H9 (cell line): ENCODE results near the gene ASPN. TPM values are rescaled to one million over a fixed set of nuclear protein-coding genes. Genes with fewer than 3 reads are reported as not detected.

Experiments
- DNase-seq: peaks from one replicate; pipeline ENCODE4 v3.0.0-alpha.2; 2017
- H2AFZ ChIP-seq: one replicate; pipeline ENCODE4 v1.6.1; 2013; ENCODE audit warnings: mild to moderate bottlenecking, low read length, control low read depth, moderate library complexity
- H2AK5ac ChIP-seq: 2 replicates; pipeline ENCODE4 v1.6.1; 2013; ENCODE audit warnings: low read length, control low read depth, mixed read lengths; ENCODE audit not compliant: insufficient read length
- H2BK120ac ChIP-seq: one replicate; pipeline ENCODE4 v1.6.1; 2013; ENCODE audit warnings: low read depth, mild to moderate bottlenecking, low read length, control low read depth, inconsistent platforms; ENCODE audit not compliant: poor library complexity, severe bottlenecking
- H2BK12ac ChIP-seq: 2 replicates; pipeline ENCODE4 v1.6.1; 2013; ENCODE audit warnings: low read length, control low read depth, mixed read lengths, low read depth; ENCODE audit not compliant: insufficient read length
- H2BK15ac ChIP-seq: 2 replicates; pipeline ENCODE4 v1.6.1; 2013; ENCODE audit warnings: low read depth, low read length, control low read depth
- H2BK20ac ChIP-seq: one replicate; pipeline ENCODE4 v1.6.1; 2013; ENCODE audit warnings: low read depth, mild to moderate bottlenecking, low read length, control low read depth, inconsistent platforms; ENCODE audit not compliant: poor library complexity, severe bottlenecking
- H2BK5ac ChIP-seq: 2 replicates; pipeline ENCODE4 v1.6.1; 2013; ENCODE audit warnings: low read length, control low read depth, mixed read lengths; ENCODE audit not compliant: insufficient read length
- H3K14ac ChIP-seq: 2 replicates; pipeline ENCODE4 v1.6.1; 2013; ENCODE audit warnings: low read length, control low read depth; ENCODE audit not compliant: insufficient read depth
- H3K18ac ChIP-seq: 2 replicates; pipeline ENCODE4 v1.6.1; 2013; ENCODE audit warnings: low read depth, mild to moderate bottlenecking, mixed read lengths, low read length, control low read depth; ENCODE audit not compliant: insufficient read length
- H3K23ac ChIP-seq: 2 replicates; pipeline ENCODE4 v1.6.1; 2013; ENCODE audit warnings: low read length, control low read depth, mixed read lengths, low read depth; ENCODE audit not compliant: insufficient read length
- H3K23me2 ChIP-seq: 2 replicates; pipeline ENCODE4 v1.6.1; 2013; ENCODE audit warnings: low read depth, mild to moderate bottlenecking, mixed read lengths, low read length, control low read depth; ENCODE audit not compliant: insufficient read length, poor library complexity, severe bottlenecking
- H3K27ac ChIP-seq: 2 replicates; pipeline ENCODE4 v1.5.1; 2013; ENCODE audit warnings: low read length, control low read depth, mixed read lengths, low read depth; ENCODE audit not compliant: insufficient read length
- H3K27me3 ChIP-seq: 2 replicates; pipeline ENCODE4 v1.6.1; 2013; ENCODE audit warnings: low read length, control low read depth, inconsistent platforms; ENCODE audit not compliant: insufficient read depth
- H3K4ac ChIP-seq: 2 replicates; pipeline ENCODE4 v1.6.1; 2013; ENCODE audit warnings: low read depth, mild to moderate bottlenecking, control low read depth, inconsistent platforms, low read length, moderate library complexity
- H3K4me1 ChIP-seq: 2 replicates; pipeline ENCODE4 v1.6.1; 2013; ENCODE audit warnings: low read length, control low read depth, inconsistent platforms; ENCODE audit not compliant: insufficient read depth
- H3K4me2 ChIP-seq: 2 replicates; pipeline ENCODE4 v1.6.1; 2013; ENCODE audit warnings: low read length, control low read depth, mixed read lengths; ENCODE audit not compliant: insufficient read length, insufficient read depth
- H3K56ac ChIP-seq: 2 replicates; pipeline ENCODE4 v1.6.1; 2013; ENCODE audit warnings: low read depth, mild to moderate bottlenecking, mixed read lengths, low read length, control low read depth; ENCODE audit not compliant: insufficient read length
- H3K79me1 ChIP-seq: 2 replicates; pipeline ENCODE4 v1.6.1; 2013; ENCODE audit warnings: low read depth, mild to moderate bottlenecking, moderate library complexity, low read length, control low read depth, inconsistent platforms; ENCODE audit not compliant: insufficient read depth, poor library complexity, severe bottlenecking
- H3K79me2 ChIP-seq: 2 replicates; pipeline ENCODE4 v1.6.1; 2013; ENCODE audit warnings: low read length, control low read depth, inconsistent platforms; ENCODE audit not compliant: insufficient read depth
- H3K9ac ChIP-seq: 2 replicates; pipeline ENCODE4 v1.6.1; 2013; ENCODE audit warnings: low read length, control low read depth, mixed read lengths; ENCODE audit not compliant: insufficient read length; ENCODE audit errors: extremely low read depth
- H3K9me3 ChIP-seq: one replicate; pipeline ENCODE4 v1.6.1; 2013; ENCODE audit warnings: low read depth, low read length, inconsistent platforms; ENCODE audit not compliant: control insufficient read depth
- H3T11ph ChIP-seq: one replicate; pipeline ENCODE4 v1.6.1; 2013; ENCODE audit warnings: mild to moderate bottlenecking, low read length, control low read depth, inconsistent platforms
- H4K20me1 ChIP-seq: one replicate; pipeline ENCODE4 v1.6.1; 2013; ENCODE audit not compliant: control insufficient read depth, insufficient read length, insufficient read depth
- H4K5ac ChIP-seq: 2 replicates; pipeline ENCODE4 v1.6.1; 2013; ENCODE audit warnings: low read depth, mild to moderate bottlenecking, mixed read lengths, low read length, control low read depth; ENCODE audit not compliant: insufficient read length
- H4K8ac ChIP-seq: replicated peaks from 2 replicates; pipeline ENCODE4 v1.6.1; 2013; ENCODE audit warnings: low read length, control low read depth, mixed read lengths, low read depth; ENCODE audit not compliant: insufficient read length
- H4K91ac ChIP-seq: 2 replicates; pipeline ENCODE4 v1.6.1; 2013; ENCODE audit warnings: low read depth, mild to moderate bottlenecking, moderate library complexity, mixed read lengths, low read length, control low read depth; ENCODE audit not compliant: insufficient read length
- H3K27ac Mint-ChIP-seq, 3 experiments: 2 replicates in 2 of 3; 3 replicates in 1 of 3; pipeline ENCODE4 v1.8.0; 2020 to 2021; ENCODE audit warnings: mixed read lengths in 3 of 3, mild to moderate bottlenecking in 1 of 3, moderate library complexity in 1 of 3
- H3K27me3 Mint-ChIP-seq: 2 replicates; pipeline ENCODE4 v1.8.0; 2021; ENCODE audit warnings: low read depth, mild to moderate bottlenecking, moderate library complexity, mixed read lengths
- H3K36me3 Mint-ChIP-seq, 3 experiments: 2 replicates in 2 of 3; 3 replicates in 1 of 3; pipeline ENCODE4 v1.8.0; 2020 to 2021; ENCODE audit warnings: low read depth in 3 of 3, mixed read lengths in 3 of 3; ENCODE audit not compliant: insufficient read depth in 1 of 3
- H3K4me1 Mint-ChIP-seq, 2 experiments: 2 replicates each; pipeline ENCODE4 v1.8.0; 2020; ENCODE audit warnings: mixed read lengths in 2 of 2
- H3K4me3 Mint-ChIP-seq, 2 experiments: 2 replicates in 1 of 2; 3 replicates in 1 of 2; pipeline ENCODE4 v1.8.0; 2020 to 2021; ENCODE audit warnings: mild to moderate bottlenecking in 2 of 2, mixed read lengths in 2 of 2, moderate library complexity in 1 of 2
- H3K9me3 Mint-ChIP-seq, 2 experiments: 2 replicates in 1 of 2; 3 replicates in 1 of 2; pipeline ENCODE4 v1.8.0; 2020; ENCODE audit warnings: mild to moderate bottlenecking in 2 of 2, mixed read lengths in 2 of 2, moderate library complexity in 1 of 2
- CTCF ChIP-seq: fragments of 200-600 bp; sonication (generic); conservative IDR thresholded peaks from 3 replicates; pipeline ENCODE4 v1.8.0; 2021; ENCODE audit warnings: antibody characterized with exemption, mild to moderate bottlenecking
- WGBS: extraction: QIAGEN DNeasy Blood & Tissue Kit; methylation state at CpG from one replicate; pipeline ENCODE4 v1.1.7; 2013; ENCODE audit warnings: missing lambda C conversion rate, low lambda C conversion rate, mixed read lengths; ENCODE audit not compliant: insufficient read length; ENCODE audit errors: extremely low coverage; 5-methylcytosine and 5-hydroxymethylcytosine counted together
- total RNA-seq: library from RNA; stranded (reverse); gene quantifications from 2 replicates; pipeline ENCODE4 v1.2.1, GENCODE V29; 2021

ASPN gene
- total RNA-seq, 1 experiment from 2014 or later: not detected

DNA sequence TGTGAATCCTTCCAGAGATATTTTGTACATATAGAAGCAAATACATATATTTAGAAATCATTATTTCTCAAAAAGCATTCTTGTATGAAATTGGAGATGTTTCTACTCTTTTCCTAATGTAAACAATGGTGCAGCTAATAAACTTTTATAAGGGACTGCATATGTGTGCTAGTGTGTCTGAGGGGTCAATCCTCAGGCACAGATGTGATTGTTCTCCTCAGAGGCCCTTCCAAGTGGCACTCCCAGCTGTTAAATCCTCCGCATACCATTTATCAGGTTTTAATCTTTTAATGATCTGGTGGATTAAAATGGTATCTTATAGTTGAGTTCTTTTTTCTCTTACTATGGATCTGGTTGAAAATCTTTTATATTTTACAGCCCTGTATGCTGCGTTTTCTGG lies 52.5 kb downstream of the ASPN start:
- Histone ChIP-seq H3K27ac (no peak overlapping the region), H3K18ac (no peak overlapping the region), H4K8ac (no peak overlapping the region), H2AK5ac (no peak overlapping the region), H3K9ac (no peak overlapping the region), H2BK20ac (no peak overlapping the region), H3K4ac (no peak overlapping the region), H3K9me3 (no peaks in the 10 kb centered on the region), H3K56ac (no peak overlapping the region), H2BK15ac (no peak overlapping the region), H4K91ac (no peak overlapping the region), H3K23me2 (no peaks in the 10 kb centered on the region), H2BK120ac (no peak overlapping the region), H3K4me1 (no peaks in the 10 kb centered on the region), H3T11ph (no peak overlapping the region), H3K4me2 (no peak overlapping the region), H4K5ac (no peak overlapping the region), H2BK12ac (no peak overlapping the region), H3K27me3 (no peaks in the 10 kb centered on the region), H3K14ac (no peak overlapping the region), H3K79me2 (no peaks in the 10 kb centered on the region), H3K79me1 (no peaks in the 10 kb centered on the region), H4K20me1 (no peaks in the 10 kb centered on the region), H2AFZ (no peak overlapping the region), H2BK5ac (no peak overlapping the region), H3K23ac (no peak overlapping the region)
- no CpG with 5 or more reads among the region's 2 CpGs for WGBS
- Mint-ChIP-seq H3K4me3 (no peak overlapping the region), H3K9me3 (no peaks in the 10 kb centered on the region), H3K36me3 (no peaks in the 10 kb centered on the region), H3K27me3 (no peaks in the 10 kb centered on the region), H3K4me1 (no peaks in the 10 kb centered on the region), H3K27ac (no peak overlapping the region)
- TF ChIP-seq CTCF: no peak
- no peak for DNase-seq
